Measurements from ENCODE around the gene ZBED3. TPM values are rescaled to one million over a fixed set of nuclear protein-coding genes. Genes with fewer than 3 reads are reported as not detected.

Gene ZBED3
- total and polyA plus RNA-seq, 9 of the 15 experiments (the other 6 are each of a cell fraction or from before 2014, with no cell fraction given), result 0.01 to 0.03 (median 0.01) TPM; not detected in 5

DNA sequence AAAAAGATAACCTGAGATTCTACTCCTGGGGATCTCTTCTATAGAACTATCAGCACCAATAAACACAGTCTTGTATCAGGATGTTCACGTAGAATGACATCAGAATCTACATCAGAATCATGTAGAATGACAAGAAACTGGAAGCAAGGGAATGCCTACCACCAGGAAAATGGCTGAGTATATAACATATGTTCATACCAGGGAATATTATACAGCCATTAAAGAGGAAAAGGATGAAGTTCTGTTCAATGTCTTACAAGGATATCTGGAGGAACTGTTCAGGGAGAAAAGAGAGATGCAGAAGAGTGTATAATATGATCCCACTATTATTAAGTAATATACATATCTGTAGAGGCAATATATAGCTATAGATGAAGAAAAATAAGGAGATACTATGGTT is 4.8 kb downstream of the ZBED3 start:
- Histone ChIP-seq H3K4me3 (no peak overlapping the region), H3K9me1 (ENCODE audit: control insufficient read depth, insufficient read depth, low read length) (no peaks in the 10 kb centered on the region), H2AFZ (ENCODE audit: low read depth, low read length) (no peak overlapping the region), H3K9ac (ENCODE audit: insufficient read depth in 1 of 2, low read depth in 2 of 2, low read length in 2 of 2) (no peak overlapping the region), H4K20me1 (replicated peaks; ENCODE audit: control insufficient read depth, insufficient read depth, low read length) (no peaks in the 10 kb centered on the region), H3K79me2 (ENCODE audit: control insufficient read depth, insufficient read depth, low read length) (no peaks in the 10 kb centered on the region), H3K27ac (ENCODE audit: extremely low read depth, low read depth, low read length) (no peak overlapping the region), H3K27me3 (ENCODE audit: control insufficient read depth in 2 of 2, insufficient read depth in 2 of 2, low read length in 2 of 2) (peaks cover 0 to 7% of the 10 kb centered on the region in 2 experiments; a peak in 2 of 5 replicates), H3K4me1 (replicated peaks in 1 of 2; ENCODE audit: control insufficient read depth in 2 of 2, insufficient read depth in 2 of 2, low read length in 2 of 2) (peaks cover 0 to 10% of the 10 kb centered on the region in 2 experiments; a peak in 1 of 5 replicates), H3K4me2 (ENCODE audit: insufficient read depth, low read length) (no peak overlapping the region), H3K36me3 (ENCODE audit: control insufficient read depth, insufficient read depth, low read length) (no peaks in the 10 kb centered on the region), H3K9me3 (replicated peaks; ENCODE audit: control insufficient read depth, insufficient read depth, low read depth, low read length) (no peaks in the 10 kb centered on the region)
- CTCF ChIA-PET (ENCODE audit: low intra/inter-chr PET ratio), result no interaction called here
- BruUV-seq (replicated peaks), result no TSS peak
- TF ChIP-seq SREBF2 (CRISPR knock-in tag; IDR thresholded peaks at IDR 0.05), result no peak
- TF ChIP-seq CREB1 (IDR thresholded peaks at IDR 0.05), result no peak
- TF ChIP-seq CREB1 (CRISPR knock-in tag; IDR thresholded peaks at IDR 0.05), result no peak
- no peak for TF ChIP-seq ZSCAN29 (IDR thresholded peaks at IDR 0.05)
- TF ChIP-seq, protein P1, sequence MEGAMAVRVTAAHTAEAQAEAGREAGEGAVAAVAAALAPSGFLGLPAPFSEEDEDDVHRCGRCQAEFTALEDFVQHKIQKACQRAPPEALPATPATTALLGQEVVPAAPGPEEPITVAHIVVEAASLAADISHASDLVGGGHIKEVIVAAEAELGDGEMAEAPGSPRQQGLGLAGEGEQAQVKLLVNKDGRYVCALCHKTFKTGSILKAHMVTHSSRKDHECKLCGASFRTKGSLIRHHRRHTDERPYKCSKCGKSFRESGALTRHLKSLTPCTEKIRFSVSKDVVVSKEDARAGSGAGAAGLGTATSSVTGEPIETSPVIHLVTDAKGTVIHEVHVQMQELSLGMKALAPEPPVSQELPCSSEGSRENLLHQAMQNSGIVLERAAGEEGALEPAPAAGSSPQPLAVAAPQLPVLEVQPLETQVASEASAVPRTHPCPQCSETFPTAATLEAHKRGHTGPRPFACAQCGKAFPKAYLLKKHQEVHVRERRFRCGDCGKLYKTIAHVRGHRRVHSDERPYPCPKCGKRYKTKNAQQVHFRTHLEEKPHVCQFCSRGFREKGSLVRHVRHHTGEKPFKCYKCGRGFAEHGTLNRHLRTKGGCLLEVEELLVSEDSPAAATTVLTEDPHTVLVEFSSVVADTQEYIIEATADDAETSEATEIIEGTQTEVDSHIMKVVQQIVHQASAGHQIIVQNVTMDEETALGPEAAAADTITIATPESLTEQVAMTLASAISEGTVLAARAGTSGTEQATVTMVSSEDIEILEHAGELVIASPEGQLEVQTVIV (CRISPR knock-in tag; IDR thresholded peaks at IDR 0.05; ENCODE audit: borderline replicate concordance), result no peak
- TF ChIP-seq NELFE (IDR thresholded peaks at IDR 0.05; ENCODE audit: insufficient read depth, insufficient read length), result no peak
- no peak for TF ChIP-seq PHF21A (IDR thresholded peaks at IDR 0.05; ENCODE audit: borderline replicate concordance, low read depth)
- TF ChIP-seq, protein P2, sequence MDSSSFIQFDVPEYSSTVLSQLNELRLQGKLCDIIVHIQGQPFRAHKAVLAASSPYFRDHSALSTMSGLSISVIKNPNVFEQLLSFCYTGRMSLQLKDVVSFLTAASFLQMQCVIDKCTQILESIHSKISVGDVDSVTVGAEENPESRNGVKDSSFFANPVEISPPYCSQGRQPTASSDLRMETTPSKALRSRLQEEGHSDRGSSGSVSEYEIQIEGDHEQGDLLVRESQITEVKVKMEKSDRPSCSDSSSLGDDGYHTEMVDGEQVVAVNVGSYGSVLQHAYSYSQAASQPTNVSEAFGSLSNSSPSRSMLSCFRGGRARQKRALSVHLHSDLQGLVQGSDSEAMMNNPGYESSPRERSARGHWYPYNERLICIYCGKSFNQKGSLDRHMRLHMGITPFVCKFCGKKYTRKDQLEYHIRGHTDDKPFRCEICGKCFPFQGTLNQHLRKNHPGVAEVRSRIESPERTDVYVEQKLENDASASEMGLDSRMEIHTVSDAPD (CRISPR knock-in tag; IDR thresholded peaks at IDR 0.05), result no peak
- TF ChIP-seq, protein P3, sequence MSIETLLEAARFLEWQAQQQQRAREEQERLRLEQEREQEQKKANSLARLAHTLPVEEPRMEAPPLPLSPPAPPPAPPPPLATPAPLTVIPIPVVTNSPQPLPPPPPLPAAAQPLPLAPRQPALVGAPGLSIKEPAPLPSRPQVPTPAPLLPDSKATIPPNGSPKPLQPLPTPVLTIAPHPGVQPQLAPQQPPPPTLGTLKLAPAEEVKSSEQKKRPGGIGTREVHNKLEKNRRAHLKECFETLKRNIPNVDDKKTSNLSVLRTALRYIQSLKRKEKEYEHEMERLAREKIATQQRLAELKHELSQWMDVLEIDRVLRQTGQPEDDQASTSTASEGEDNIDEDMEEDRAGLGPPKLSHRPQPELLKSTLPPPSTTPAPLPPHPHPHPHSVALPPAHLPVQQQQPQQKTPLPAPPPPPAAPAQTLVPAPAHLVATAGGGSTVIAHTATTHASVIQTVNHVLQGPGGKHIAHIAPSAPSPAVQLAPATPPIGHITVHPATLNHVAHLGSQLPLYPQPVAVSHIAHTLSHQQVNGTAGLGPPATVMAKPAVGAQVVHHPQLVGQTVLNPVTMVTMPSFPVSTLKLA (conservative IDR thresholded peaks at IDR 0.05), result no peak
- no peak for TF ChIP-seq PTRF (tag; IDR thresholded peaks at IDR 0.05)
- 0% methylated on average over 1 of the region's 1 CpG for WGBS (ENCODE audit: insufficient coverage, low coverage, missing lambda C conversion rate)
- POLR2A ChIA-PET, result no interaction called here
- intact Hi-C loops (cut with micrococcal nuclease) (no loop called here), in situ Hi-C loops (cut with MboI) (no loop called here)
- ATAC-seq (no peak), FAIRE-seq (no peak), DNase-seq (ENCODE audit: extremely low read depth in 1 of 4, low spot score in 3 of 4) (no peak)

Measured in K562 (cell line).